Osteoblast (primary cell): ENCODE measurements around the gene LMTK2. TPM values are rescaled to one million over a fixed set of nuclear protein-coding genes. Genes with fewer than 3 reads are reported as not detected.
A peak's percentile ranks its signal among the peaks of the same experiment; 100 is the strongest.

Source experiments
- DNase-seq: peaks from one replicate; pipeline ENCODE4 v3.0.0; 2011; ENCODE audit warnings: low spot score, mixed read lengths; ENCODE audit not compliant: insufficient read length; ENCODE audit errors: missing footprints
- H2AFZ ChIP-seq: 2 replicates; pipeline ENCODE4 v1.6.0; 2011; ENCODE audit warnings: mild to moderate bottlenecking, low read length
- H3K27ac ChIP-seq: 2 replicates; pipeline ENCODE4 v1.5.1; 2011; ENCODE audit warnings: mild to moderate bottlenecking, low read depth, low read length, moderate library complexity
- H3K27me3 ChIP-seq: 2 replicates; pipeline ENCODE4 v1.6.0; 2012; ENCODE audit warnings: mild to moderate bottlenecking, control low read depth, inconsistent platforms, low read length, moderate library complexity; ENCODE audit not compliant: insufficient read depth
- H3K36me3 ChIP-seq: 2 replicates; pipeline ENCODE4 v1.5.1; 2011; ENCODE audit warnings: mild to moderate bottlenecking, low read length, control low read depth, moderate library complexity; ENCODE audit not compliant: insufficient read depth
- H3K4me1 ChIP-seq: 2 replicates; pipeline ENCODE4 v1.5.1; 2011; ENCODE audit warnings: mild to moderate bottlenecking, low read length, control low read depth, moderate library complexity; ENCODE audit not compliant: insufficient read depth
- H3K4me2 ChIP-seq: 2 replicates; pipeline ENCODE4 v1.6.0; 2011; ENCODE audit warnings: mild to moderate bottlenecking, low read length; ENCODE audit not compliant: insufficient read depth
- H3K4me3 ChIP-seq: fragments of 200-600 bp; sonication (generic); 3 replicates; pipeline ENCODE4 v1.5.1; 2012; ENCODE audit warnings: mild to moderate bottlenecking, low read length, inconsistent platforms; ENCODE audit not compliant: insufficient read depth
- H3K79me2 ChIP-seq: 2 replicates; pipeline ENCODE4 v1.6.0; 2012; ENCODE audit warnings: mild to moderate bottlenecking, low read length, control low read depth, inconsistent platforms; ENCODE audit not compliant: insufficient read depth
- H3K9me3 ChIP-seq: 2 replicates; pipeline ENCODE4 v1.5.1; 2011; ENCODE audit warnings: low read depth, low read length, control low read depth
- H4K20me1 ChIP-seq: 2 replicates; pipeline ENCODE4 v1.6.0; 2012; ENCODE audit warnings: mild to moderate bottlenecking, low read length, control low read depth; ENCODE audit not compliant: insufficient read depth
- total RNA-seq: library from RNA; depleted of rRNA; stranded (reverse); fragments of >200 nt; gene quantifications from 2 replicates; pipeline ENCODE4 v1.2.3, GENCODE V29; 2012
- TF ChIP-seq, protein P1 (sequence below): IDR thresholded peaks from 2 replicates; pipeline ENCODE4 v1.5.1; 2011; ENCODE audit warnings: mild to moderate bottlenecking, low read depth, low read length, moderate library complexity; ENCODE audit errors: extremely low read depth

Gene LMTK2
- total RNA-seq, 1 donor, result 14.1 TPM

DNA sequence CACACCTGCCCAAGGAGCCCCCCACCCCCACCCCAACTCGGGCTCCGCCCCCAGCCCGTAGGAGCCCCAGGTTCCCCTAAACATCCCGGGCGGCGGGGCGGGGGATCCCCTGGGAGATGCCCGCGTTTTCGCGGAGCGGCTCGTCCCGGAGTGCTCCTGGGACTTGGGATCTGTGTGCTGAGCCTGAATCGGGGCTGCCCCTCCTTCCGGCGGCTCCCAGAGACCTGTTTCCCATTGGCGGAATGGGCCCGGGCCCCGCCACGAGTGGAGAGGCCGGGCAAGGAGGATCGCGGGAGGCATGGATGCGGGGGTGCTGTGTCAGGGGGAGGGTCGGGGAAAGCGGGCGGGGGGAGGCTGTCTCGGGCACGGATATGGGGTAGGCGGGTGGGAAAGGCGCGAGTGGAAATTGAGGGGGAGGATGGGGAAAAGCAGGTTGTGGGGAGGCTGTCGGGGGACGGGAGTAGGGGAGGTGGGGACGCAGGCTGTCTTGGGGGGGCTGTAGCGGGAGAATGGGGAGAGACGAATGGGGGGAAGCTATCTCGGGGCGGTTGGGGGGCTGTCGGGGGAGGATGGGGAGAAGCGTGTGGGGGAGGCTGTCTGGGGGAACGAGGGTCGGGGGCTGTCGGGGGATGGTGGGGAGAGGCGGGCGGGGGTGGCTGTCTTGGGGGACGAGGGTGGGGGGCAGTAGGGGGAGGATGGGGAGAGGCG is 104.0 kb downstream of the LMTK2 start:
- peak overlapping the region; percentile 73 for H3K4me2 ChIP-seq
- no peak overlapping the region for H2AFZ ChIP-seq
- DNase-seq, result peak; percentile 98
- H3K79me2 ChIP-seq, result no peaks in the 10 kb centered on the region
- H3K4me1 ChIP-seq, result no peaks in the 10 kb centered on the region
- H4K20me1 ChIP-seq, result no peaks in the 10 kb centered on the region
- H3K27me3 ChIP-seq, result no peaks in the 10 kb centered on the region
- TF ChIP-seq, protein P1, sequence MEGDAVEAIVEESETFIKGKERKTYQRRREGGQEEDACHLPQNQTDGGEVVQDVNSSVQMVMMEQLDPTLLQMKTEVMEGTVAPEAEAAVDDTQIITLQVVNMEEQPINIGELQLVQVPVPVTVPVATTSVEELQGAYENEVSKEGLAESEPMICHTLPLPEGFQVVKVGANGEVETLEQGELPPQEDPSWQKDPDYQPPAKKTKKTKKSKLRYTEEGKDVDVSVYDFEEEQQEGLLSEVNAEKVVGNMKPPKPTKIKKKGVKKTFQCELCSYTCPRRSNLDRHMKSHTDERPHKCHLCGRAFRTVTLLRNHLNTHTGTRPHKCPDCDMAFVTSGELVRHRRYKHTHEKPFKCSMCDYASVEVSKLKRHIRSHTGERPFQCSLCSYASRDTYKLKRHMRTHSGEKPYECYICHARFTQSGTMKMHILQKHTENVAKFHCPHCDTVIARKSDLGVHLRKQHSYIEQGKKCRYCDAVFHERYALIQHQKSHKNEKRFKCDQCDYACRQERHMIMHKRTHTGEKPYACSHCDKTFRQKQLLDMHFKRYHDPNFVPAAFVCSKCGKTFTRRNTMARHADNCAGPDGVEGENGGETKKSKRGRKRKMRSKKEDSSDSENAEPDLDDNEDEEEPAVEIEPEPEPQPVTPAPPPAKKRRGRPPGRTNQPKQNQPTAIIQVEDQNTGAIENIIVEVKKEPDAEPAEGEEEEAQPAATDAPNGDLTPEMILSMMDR, result no peak
- peak overlapping the region; percentile 65 for H3K4me3 ChIP-seq
- no peaks in the 10 kb centered on the region for H3K36me3 ChIP-seq
- no peak overlapping the region for H3K27ac ChIP-seq
- no peaks in the 10 kb centered on the region for H3K9me3 ChIP-seq

DNA sequence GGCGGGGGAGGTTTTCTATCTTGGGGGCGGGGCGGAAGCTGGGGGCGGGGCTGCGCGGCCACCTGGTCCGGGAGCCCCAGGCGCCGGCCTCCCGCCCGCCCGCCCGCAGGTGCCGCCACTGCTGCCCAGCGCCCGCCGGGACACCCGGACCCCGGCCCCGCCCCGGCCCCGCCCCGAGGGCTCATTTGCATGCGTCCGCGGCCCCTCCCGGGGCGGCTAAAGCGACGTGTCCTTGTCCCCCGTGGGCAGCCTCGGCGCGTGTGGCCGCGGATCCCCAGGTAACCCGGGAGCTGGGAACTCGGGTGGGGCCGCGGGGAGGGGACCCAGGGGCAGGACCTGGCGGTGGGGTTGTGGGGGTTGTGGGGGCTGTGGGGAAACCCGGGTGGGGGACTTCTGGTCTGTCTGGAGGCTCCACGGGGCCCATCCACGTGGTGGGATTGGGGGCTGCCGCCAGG is 104.6 kb downstream of the LMTK2 start, which contains the start of gene BHLHA15:
BHLHA15 (plus strand) TSS at position 219 of the 455 bp plus-strand sequence. CDS start 871 bp downstream, outside the sequence.
- peak within 1 kb of the TSS; percentile 73 for H3K4me2 ChIP-seq
- H3K27me3 ChIP-seq, result no peaks in the 10 kb centered on the region
- H3K27ac ChIP-seq, result no peak within 1 kb of the TSS
- H3K4me3 ChIP-seq, result peak within 1 kb of the TSS; percentile 65
- TF ChIP-seq, protein P1, result no peak
- no peaks in the 10 kb centered on the region for H3K36me3 ChIP-seq
- H4K20me1 ChIP-seq, result no peaks in the 10 kb centered on the region
- no peaks in the 10 kb centered on the region for H3K4me1 ChIP-seq
- peak; percentile 95 for DNase-seq
- H3K79me2 ChIP-seq, result no peaks in the 10 kb centered on the region
- H2AFZ ChIP-seq, result no peak within 1 kb of the TSS
- no peaks in the 10 kb centered on the region for H3K9me3 ChIP-seq

DNA sequence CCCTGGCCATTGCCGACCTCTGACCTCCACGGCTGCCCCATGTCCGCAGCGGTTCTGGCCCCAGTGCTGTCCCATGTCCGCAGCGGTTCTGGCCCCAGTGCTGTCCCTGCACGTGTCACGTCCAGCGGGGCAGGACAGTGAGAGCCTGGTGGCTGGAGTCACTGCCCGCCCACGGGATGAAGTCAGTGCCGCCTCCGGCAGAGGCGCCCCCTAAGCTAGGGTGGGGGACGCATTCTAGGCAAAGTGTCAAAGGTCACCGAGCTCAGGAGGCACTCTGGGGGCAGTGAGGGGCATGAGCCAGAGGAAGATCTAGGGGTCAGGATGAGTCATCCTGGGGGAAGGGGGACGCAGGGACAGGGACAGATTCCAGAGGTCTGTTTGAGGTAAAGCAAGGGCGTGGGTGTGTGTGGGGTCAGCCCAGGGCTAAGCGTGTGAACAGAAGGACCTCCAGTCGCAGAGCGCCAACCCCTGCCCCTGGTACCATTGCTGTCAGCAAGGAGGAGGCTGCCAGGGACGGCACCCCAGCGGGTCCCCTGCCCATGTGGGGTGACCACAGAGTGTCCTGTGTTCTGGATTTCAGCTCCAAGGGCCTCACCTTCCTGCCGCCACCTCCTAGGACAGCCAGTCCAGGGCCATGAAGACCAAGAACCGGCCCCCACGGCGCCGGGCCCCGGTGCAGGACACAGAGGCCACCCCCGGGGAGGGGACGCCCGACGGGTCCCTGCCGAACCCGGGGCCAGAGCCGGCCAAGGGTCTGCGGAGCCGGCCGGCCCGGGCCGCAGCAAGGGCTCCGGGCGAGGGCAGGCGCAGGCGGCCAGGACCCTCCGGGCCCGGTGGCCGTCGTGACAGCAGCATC is 105.2 kb downstream of the LMTK2 start:
- Histone ChIP-seq H3K9me3 (no peaks in the 10 kb centered on the region), H3K27ac (no peak overlapping the region), H3K27me3 (no peaks in the 10 kb centered on the region), H3K4me3 (no peak overlapping the region), H3K79me2 (no peaks in the 10 kb centered on the region), H4K20me1 (no peaks in the 10 kb centered on the region), H2AFZ (no peak overlapping the region), H3K36me3 (no peaks in the 10 kb centered on the region), H3K4me2 (no peak overlapping the region), H3K4me1 (no peaks in the 10 kb centered on the region)
- peak; percentile 90 for DNase-seq
- TF ChIP-seq, protein P1, result no peak
